22Rv1 (cell line): ENCODE data around the gene GLS2.
A peak's percentile ranks its signal among the peaks of the same experiment; 100 is the strongest.

Experiments used
- H3K27ac ChIP-seq: fragments of 450-650 bp; 2 replicates; pipeline ENCODE4 v1.5.1; 2017
- CTCF ChIP-seq: fragments of 450-650 bp; IDR thresholded peaks from 2 replicates; pipeline ENCODE4 v1.5.1; 2017; ENCODE audit warnings: mild to moderate bottlenecking
- ZFX ChIP-seq: fragments of 450-650 bp; IDR thresholded peaks from 2 replicates; pipeline ENCODE4 v1.6.1; 2017; ENCODE audit warnings: antibody characterized with exemption, borderline replicate concordance

The GLS2 gene

GRCh38 chr12:56488041-56488955 lies at the start of gene GLS2:
Gene GLS2 (minus strand): TSS chr12:56488161. CDS start chr12:56488118, 43 bp downstream.
- peak within 1 kb of the TSS; percentile 78 for H3K27ac ChIP-seq
- TF ChIP-seq CTCF, result no peak
- no peak for TF ChIP-seq ZFX

DNA sequence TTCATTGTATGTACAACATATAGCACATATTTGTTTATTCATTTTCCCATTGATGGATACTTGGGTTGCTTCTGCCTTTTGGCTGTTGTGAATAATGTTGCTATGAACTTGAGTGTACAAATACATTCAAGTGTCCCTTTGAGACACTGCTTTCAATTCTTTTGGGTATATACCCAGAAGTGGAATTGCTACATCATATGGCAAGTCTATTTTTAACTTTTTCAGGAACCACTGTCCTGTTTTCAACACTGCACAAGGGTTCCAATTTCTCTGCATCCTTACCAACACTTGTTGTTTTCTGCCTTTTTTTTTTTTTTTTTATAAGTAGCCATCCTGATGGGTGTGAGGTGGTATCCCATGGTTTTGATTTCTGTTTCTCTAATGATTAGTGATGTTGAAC lies 49.6 kb upstream of the GLS2 start:
- TF ChIP-seq CTCF (no peak), ZFX (no peak)
- H3K27ac ChIP-seq, result no peak overlapping the region

DNA sequence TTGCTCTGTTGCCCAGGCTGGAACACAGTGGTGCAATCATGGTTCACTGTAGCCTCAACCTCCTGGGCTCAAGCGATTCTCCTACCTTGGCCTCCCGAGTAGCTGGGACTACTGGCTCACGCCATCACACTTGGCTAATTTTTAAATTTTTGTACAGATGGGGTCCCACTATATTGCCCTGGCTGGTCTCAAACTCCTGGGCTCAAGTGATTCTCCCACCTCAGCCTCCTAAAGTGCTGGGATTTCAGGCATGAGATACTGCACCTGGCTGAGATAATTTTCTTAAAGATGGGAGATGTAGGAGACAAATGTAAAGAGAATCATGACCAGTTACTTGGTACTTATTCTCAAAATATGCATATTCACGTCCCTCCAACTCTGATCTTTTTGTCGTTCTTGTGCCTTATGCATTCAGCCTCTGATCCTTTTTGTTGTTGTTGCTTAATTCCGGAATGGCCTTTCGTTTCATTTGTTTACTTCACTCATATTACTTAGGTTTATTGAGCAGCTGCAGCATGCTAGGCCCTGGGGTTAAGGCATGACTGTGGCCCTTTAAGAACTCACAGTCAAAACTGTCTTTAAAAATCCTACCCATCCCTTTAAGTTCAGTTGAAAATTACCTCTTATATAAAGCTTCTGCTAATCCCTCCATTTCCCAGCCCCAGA lies 42.6 kb upstream of the GLS2 start:
- no peak overlapping the region for H3K27ac ChIP-seq

DNA sequence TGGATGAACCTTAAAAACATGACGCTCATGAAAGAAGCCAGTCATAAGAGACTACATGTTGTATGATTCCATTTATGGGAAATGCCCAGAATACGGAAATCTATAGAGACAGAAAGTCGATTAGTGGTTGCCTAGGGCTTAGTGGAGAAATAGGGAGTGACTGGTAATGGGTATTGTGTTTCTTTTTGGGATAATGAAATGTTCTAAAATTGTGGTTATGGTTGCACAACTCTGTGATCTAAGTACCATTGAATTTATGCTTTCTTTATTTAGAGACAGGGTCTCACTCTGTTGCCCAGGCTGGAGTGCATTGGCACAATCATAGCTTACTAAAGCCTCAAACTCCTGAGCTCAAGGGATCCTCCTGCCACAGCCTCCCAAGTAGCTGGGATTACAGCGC lies 41.7 kb upstream of the GLS2 start:
- no peak overlapping the region for H3K27ac ChIP-seq
- no peak for TF ChIP-seq CTCF
- TF ChIP-seq ZFX, result no peak

More for the DNA sequence above, 42.6 kb upstream of the GLS2 start:
- TF ChIP-seq CTCF, result no peak
- TF ChIP-seq ZFX, result no peak

GRCh38 chr12:56528846-56529245 lies 40.9 kb upstream of the GLS2 start:
- no peak overlapping the region for H3K27ac ChIP-seq
- TF ChIP-seq CTCF (no peak), ZFX (no peak)

GRCh38 chr12:56522411-56523193 lies 34.6 kb upstream of the GLS2 start:
- H3K27ac ChIP-seq, result peak overlapping the region; percentile 50
- no peak for TF ChIP-seq CTCF
- TF ChIP-seq ZFX, result no peak
